ENCODE measurements around the gene KASH5.

GRCh38 chr19:49414256-49414655 lies 26.2 kb downstream of the KASH5 start:
- TF ChIP-seq CTCF (IDR thresholded peaks at IDR 0.05) (no peak), ZNF425 (CRISPR knock-in tag; conservative IDR thresholded peaks at IDR 0.05) (no peak), NFATC4 (CRISPR knock-in tag; IDR thresholded peaks at IDR 0.05) (no peak), ETV6 (CRISPR knock-in tag; IDR thresholded peaks at IDR 0.05) (no peak), ZNF317 (CRISPR knock-in tag; IDR thresholded peaks at IDR 0.05; ENCODE audit: borderline replicate concordance, low read depth) (no peak), CBFB (CRISPR knock-in tag; IDR thresholded peaks at IDR 0.05; ENCODE audit: low read depth) (no peak)
